Head of caudate nucleus (tissue), 42 donors: ENCODE data around the gene DYSF.
A peak's percentile ranks its signal among the peaks of the same experiment; 100 is the strongest.
"Not testable (repeated sequence)": the region's sequence is repeated elsewhere in the genome, so short reads cannot be mapped to it uniquely, and the experiment has no call there.

ENCODE experiments used
- DNase-seq, 42 donors: peaks; one replicate each; pipeline versions ENCODE4 v3.0.0 to v3.0.0-alpha.2; 2020 to 2021; ENCODE audit warnings: mixed read lengths in 7 of 42
- intact Hi-C: fragments of 100-400 bp; cut with DNase I; formaldehyde crosslinking; loops from one replicate; pipeline ENCODE4 v1.15.0; 2022

DYSF gene

GRCh38 chr2:71453404-71454220, at the start of gene DYSF:
DYSF (plus strand) TSS chr2:71453561.
- DNase-seq: peak in 41 of 42 donors; percentile 13 to 84 (median 56)
- intact Hi-C loops: no loop called here

GRCh38 chr2:71409611-71410010, 43.8 kb upstream of the DYSF start:
- intact Hi-C loops: no loop called here

DNA sequence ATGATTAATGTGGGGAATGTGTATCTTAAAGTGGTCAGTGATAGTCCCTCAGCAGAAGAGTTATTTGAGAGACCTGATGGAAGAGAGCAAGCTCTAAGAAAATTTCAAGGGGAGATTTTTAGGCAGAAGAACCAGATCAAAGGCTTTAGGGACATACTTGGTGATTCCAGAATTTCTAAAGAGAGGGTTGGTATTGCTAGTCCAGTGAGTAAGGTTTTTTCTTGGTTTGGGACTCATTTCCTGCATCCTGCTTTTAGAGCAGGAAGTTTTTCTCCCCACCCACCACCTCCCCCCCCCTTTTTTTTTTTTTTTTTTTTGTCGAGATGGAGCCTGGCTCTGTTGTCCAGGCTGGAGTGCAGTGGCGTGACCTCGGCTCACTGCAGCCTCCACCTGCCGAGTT, 42.7 kb upstream of the DYSF start:
- intact Hi-C loops: no loop called here
- DNase-seq: no peak

More at GRCh38 chr2:71409611-71410010, 43.8 kb upstream of the DYSF start:
- no peak for DNase-seq

- intact Hi-C loops, DNase-seq: not testable (repeated sequence)
Observed at GRCh38 chr2:71416866-71417265, 36.5 kb upstream of the DYSF start.

DNA sequence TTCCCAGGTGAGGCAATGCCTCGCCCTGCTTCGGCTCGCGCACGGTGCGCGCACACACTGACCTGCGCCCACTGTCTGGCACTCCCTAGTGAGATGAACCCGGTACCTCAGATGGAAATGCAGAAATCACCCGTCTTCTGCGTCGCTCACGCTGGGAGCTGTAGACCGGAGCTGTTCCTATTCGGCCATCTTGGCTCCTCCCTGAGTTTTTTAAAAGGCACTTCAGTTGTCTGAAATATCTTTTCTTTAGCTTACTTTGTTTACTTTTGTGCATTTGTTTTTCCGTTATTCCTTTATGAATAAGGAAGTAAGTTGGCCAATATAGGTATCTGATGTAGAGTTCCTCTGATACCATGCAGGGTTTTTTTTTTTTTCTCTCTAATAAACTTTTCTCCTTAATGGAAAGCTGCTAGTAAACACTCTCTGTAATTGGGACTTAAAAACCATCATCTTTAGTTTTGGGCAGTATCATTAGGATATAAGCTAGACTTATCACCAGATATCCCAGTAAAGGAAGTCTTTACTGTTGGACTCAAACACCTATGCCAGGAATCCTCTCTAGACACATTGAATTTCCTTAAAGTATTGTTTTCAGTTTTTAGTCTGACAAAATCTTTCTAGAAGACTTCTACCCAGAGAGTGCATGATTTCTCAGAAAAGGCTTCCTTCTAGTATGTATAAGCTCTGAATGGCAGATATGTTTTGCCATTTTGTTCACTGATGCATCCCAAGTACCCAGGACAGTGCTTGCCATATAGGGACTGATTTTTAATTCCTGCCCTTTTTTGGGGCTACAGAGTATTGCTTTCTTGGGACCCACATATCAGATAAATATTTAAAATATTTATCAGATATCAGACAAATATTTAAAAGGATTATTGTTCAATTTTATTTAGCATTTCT, 35.8 kb upstream of the DYSF start:
- intact Hi-C loops: no loop called here
- DNase-seq: no peak

DNA sequence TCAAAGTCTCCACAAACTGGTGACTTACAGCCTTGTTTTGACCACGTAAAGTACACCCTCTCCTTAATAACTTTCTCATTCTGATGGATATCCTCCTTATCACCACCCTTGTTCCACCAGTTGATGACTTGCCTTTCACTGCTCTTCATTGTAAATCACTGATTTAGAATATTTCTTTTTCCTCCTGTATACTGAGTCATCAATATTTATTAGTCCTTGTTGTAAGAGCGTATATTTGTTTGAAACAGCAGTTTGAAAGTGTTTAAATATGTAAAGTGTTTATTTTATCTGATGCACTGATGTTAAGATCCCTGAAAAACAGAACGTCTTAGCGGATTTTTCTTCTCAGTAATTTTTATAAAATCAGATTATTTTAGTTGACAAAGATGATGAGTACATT, 34.2 kb upstream of the DYSF start:
- intact Hi-C loops: no loop called here
- DNase-seq: no peak

- intact Hi-C loops: no loop called here
- DNase-seq: no peak
Observed at GRCh38 chr2:71419976-71420375, 33.4 kb upstream of the DYSF start.

DNA sequence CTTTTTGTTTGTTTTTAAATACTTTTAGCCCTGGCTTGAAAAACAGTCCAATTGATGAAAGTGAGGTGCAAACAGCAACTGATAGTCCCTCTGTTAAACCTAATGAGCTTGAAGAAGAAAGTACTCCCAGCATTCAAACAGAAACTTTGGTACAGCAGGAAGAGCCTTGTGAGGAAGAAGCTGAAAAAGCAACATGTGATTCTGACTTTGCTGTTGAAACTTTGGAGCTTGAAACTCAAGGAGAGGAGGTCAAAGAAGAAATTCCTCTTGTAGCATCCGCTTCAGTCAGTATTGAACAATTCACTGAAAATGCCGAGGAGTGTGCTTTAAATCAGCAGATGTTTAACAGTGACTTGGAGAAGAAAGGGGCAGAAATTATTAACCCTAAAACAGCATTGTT, 30.6 kb upstream of the DYSF start:
- DNase-seq: no peak
- intact Hi-C loops: no loop called here

DNA sequence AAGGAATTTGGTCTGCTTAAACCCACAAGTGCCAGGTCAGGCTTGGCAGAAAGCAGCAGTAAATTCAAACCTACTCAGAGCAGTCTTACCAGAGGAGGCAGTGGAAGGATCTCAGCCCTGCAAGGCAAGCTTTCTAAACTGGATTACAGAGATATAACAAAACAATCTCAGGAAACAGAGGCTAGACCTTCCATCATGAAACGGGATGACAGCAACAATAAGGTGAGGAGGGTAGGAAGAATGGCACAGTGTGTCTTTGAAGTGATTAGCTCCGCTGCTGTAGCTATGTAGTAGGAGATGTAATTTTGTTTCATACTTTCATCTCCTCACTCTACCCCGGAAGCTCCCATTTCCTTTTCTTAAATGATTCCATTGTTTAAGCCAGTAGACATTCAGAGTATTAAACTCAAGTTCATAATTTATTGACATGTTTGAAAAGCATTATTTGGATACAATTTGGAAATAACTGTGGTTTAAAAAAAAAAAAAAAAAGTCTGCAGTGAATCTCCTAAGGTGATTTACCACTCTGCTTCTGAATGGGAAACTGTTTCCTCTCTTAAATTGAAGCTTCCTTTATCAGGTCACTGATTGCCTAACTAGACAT, 29.4 kb upstream of the DYSF start:
- intact Hi-C loops: no loop called here
- peak in 2 of 42 donors; percentile 16 to 43 for DNase-seq

DNA sequence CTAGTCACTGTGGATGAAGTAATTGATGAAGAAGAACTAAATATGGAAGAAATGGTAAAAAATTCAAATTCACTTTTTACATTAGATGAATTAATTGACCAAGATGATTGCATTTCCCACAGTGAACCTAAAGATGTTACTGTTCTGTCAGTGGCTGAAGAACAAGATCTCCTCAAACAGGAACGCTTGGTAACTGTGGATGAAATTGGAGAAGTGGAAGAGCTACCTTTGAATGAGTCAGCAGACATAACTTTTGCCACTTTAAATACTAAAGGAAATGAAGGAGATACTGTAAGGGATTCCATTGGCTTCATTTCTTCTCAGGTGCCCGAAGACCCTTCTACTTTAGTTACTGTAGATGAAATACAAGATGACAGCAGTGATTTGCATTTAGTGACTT, 26.6 kb upstream of the DYSF start:
- intact Hi-C loops: no loop called here
- DNase-seq: no peak

- no peak for DNase-seq
- intact Hi-C loops: no loop called here
Observed at GRCh38 chr2:71428472-71429383, 24.6 kb upstream of the DYSF start.

GRCh38 chr2:71445142-71445541, 8.2 kb upstream of the DYSF start:
- intact Hi-C loops: not testable (repeated sequence)

GRCh38 chr2:71446505-71446904, 6.9 kb upstream of the DYSF start:
- no peak for DNase-seq
- intact Hi-C loops: no loop called here

More at GRCh38 chr2:71445142-71445541, 8.2 kb upstream of the DYSF start:
- not testable (repeated sequence) for DNase-seq

DNA sequence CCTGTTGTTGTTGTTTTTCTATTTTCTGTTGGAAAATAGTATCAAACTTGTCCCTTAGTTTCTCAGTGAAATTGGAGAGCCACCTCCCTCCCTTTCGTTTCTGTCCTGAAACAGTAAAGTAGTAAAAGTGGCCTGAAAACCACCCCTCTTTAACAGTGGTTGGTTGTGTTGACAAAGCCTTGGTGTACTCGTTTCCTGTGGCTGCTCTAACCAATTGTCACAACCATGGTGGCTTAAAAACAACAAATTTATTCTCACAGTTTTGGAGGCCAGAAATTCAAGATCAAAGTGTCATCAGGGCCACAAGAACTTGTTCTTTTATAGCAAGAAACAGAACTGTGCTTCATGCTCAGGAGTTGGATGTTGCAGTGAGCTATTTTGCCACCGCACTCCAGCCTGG, 4.0 kb upstream of the DYSF start:
- no peak for DNase-seq
- intact Hi-C loops: no loop called here

GRCh38 chr2:71451705-71452104, 1.7 kb upstream of the DYSF start:
- DNase-seq: no peak
- intact Hi-C loops: no loop called here

DNA sequence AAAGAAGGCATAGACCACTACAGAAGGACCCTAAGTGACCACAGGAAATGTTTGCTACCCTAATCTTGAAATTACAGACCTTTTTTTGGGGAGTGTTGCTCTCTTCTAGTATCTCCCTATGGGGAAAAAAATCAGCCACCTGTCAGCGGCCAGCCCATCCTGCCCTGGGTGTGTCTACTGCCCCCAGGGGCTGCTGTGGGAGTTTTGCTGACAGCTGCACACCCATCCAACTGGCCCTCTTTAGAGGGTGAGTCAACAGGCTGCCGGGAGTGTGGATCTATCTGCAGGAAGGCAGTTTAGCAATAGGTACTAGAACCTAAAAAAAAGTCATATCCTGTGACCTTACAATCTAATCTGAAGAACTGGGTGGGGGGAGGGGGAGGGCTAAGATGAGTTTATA, 796 bp upstream of the DYSF start:
- intact Hi-C loops: no loop called here
- no peak for DNase-seq

DNA sequence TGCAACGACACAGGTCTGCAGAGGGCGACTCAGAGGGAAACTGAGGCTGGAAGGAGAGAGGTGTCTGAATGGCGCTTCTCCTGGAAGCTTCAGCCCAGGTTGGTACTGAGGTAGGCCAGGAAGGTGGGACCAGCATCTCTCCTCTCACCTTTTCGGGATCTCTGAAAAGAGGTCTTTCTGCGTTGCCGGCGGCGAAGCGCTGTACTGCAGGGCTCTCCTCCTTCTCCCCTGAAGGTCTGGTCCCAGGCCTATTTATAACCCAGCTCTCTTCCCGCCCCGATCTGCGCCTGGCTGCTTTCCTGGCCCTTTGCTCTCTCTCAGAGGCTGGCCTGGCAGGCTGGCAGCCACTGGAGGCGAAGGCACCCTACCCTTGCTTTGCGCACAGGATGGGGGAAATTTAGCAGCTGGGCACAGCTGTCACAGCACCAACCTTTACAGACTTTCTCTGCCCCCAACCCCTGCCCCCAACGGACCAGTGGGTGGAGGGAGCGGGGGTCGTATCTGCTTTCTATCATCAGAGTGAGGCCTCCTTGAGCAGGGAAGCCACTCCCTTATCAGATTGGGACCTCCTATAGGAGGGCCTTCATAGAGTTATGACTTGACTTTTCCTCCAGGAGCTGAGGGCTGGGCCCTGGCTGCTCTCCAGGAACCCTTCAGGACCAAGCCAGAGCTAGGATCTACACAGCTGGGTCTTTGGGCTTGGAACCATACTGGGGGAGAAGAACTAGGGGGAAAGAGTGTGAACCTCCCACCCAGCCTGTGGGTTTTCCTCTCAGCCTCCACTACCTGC, 1.1 kb downstream of the DYSF start:
- intact Hi-C loops: no loop called here
- DNase-seq: peak in 12 of 42 donors; percentile 4 to 47 (median 34)
